ENCODE results near the gene SIDT2. TPM values are rescaled to one million over a fixed set of nuclear protein-coding genes. Genes with fewer than 3 reads are reported as not detected.

SIDT2 gene
- total and polyA plus RNA-seq, 2 of the 4 experiments (the other 2 are of a cell fraction), result 7.3 to 30.3 TPM

DNA sequence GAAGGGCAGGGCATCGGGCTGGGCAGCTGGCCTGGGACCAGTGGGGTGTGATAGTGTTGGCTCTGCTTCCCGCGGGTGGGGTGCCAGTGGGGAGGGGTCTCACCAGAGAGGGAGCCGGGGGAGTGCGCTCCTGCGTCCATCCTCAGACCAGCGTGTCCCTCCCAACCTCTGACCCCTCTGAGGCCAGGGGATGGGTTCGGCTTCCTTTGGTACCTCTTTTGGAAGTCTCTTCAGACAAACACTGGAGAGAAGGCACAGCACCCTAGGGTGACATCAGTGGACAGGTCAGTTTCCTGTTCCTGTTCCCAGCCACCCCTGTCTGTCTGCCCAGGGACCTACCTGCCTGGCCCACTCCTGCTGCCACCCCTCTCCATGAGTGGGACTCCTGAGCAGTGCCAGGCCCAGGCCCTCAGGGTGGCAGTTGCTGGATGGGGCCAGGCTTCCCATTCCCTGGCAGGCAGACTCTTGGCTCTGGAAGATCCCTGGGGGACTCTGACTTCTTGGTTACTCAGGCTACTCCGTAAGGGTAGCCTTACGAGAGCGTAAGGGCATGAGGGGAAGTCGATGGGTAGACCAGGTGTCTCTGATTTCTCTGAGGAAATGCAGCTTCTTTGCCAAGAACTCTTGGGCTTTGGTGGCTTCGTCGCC, 23.2 kb downstream of the SIDT2 start:
- peak overlapping the region; percentile 4 for H2AFZ ChIP-seq (replicated peaks; ENCODE audit: low read length, poor library complexity)
- peak overlapping the region; percentile 91 for H3K23ac ChIP-seq (ENCODE audit: low read depth, low read length)
- intact Hi-C loops (cut with micrococcal nuclease) (no loop called here), in situ Hi-C loops (cut with MboI; ENCODE audit: low sequenced_read_pairs) (no loop called here), dilution Hi-C loops (cut with HindIII; ENCODE audit: low sequenced_read_pairs, unreplicated experiment) (no loop called here)
- H3K4me2 ChIP-seq (ENCODE audit: low read depth, low read length), result peak overlapping the region; percentile 80
- CTCF ChIA-PET, result interaction anchor here (0.7 kb wide), 1 partner anchor 21 kb away, joined by 4 read pairs; no protein-coding TSS in a partner anchor
- peak overlapping the region; percentile 65; the same call in 1 of the 2 replicates for H3K18ac ChIP-seq (ENCODE audit: low read depth, low read length)
- H3K9ac ChIP-seq (ENCODE audit: low read depth, low read length), result peak overlapping the region; percentile 92
- H3K27ac ChIP-seq (ENCODE audit: insufficient read depth, low read length), result peak overlapping the region; percentile 91
- 0 out of 2 replicates have a peak overlapping the region, but pooled peaks have one; percentile 5 for H2BK20ac ChIP-seq (ENCODE audit: low read depth, low read length)
- peak overlapping the region; percentile 83 for H2BK5ac ChIP-seq (ENCODE audit: low read depth, low read length, poor library complexity, severe bottlenecking)
- peak overlapping the region; percentile 49 for H3K4me3 ChIP-seq (ENCODE audit: insufficient read depth, low read depth, low read length)
- no peak overlapping the region for H2BK15ac ChIP-seq (ENCODE audit: low read depth, low read length)
- H4K5ac ChIP-seq (ENCODE audit: low read depth, low read length), result peak overlapping the region; percentile 25; the same call in 1 of the 2 replicates
- peak overlapping the region; percentile 96 for H3K4ac ChIP-seq (ENCODE audit: low read depth, low read length)
- no peaks in the 10 kb centered on the region for H3K27me3 ChIP-seq (ENCODE audit: control insufficient read depth, insufficient read depth, low read length)
- peak overlapping the region; percentile 97 for H2AK5ac ChIP-seq (ENCODE audit: low read depth, low read length)
- H4K91ac ChIP-seq (ENCODE audit: insufficient read depth, low read depth, low read length), result peak overlapping the region; percentile 78
- no peak for TF ChIP-seq RCOR1 (IDR thresholded peaks at IDR 0.05; ENCODE audit: insufficient replicate concordance, low read length)
- no peak for TF ChIP-seq CEBPB (IDR thresholded peaks at IDR 0.05; ENCODE audit: low read depth, low read length)
- no peak for TF ChIP-seq NFE2L2 (IDR thresholded peaks at IDR 0.05; ENCODE audit: low read depth, low read length)
- TF ChIP-seq BHLHE40 (IDR thresholded peaks at IDR 0.05; ENCODE audit: low read depth, low read length), result no peak
- peak; percentile 18 for TF ChIP-seq POLR2A (IDR thresholded peaks at IDR 0.05; ENCODE audit: low read depth, low read length)
- TF ChIP-seq, protein P1, sequence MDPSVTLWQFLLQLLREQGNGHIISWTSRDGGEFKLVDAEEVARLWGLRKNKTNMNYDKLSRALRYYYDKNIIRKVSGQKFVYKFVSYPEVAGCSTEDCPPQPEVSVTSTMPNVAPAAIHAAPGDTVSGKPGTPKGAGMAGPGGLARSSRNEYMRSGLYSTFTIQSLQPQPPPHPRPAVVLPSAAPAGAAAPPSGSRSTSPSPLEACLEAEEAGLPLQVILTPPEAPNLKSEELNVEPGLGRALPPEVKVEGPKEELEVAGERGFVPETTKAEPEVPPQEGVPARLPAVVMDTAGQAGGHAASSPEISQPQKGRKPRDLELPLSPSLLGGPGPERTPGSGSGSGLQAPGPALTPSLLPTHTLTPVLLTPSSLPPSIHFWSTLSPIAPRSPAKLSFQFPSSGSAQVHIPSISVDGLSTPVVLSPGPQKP (IDR thresholded peaks at IDR 0.05; ENCODE audit: borderline replicate concordance, low read depth, low read length), result no peak
- TF ChIP-seq FOS (IDR thresholded peaks at IDR 0.05; ENCODE audit: low read depth, low read length), result no peak
- TF ChIP-seq SMC3 (IDR thresholded peaks at IDR 0.05; ENCODE audit: low read depth, low read length), result no peak
- TF ChIP-seq, protein P2, sequence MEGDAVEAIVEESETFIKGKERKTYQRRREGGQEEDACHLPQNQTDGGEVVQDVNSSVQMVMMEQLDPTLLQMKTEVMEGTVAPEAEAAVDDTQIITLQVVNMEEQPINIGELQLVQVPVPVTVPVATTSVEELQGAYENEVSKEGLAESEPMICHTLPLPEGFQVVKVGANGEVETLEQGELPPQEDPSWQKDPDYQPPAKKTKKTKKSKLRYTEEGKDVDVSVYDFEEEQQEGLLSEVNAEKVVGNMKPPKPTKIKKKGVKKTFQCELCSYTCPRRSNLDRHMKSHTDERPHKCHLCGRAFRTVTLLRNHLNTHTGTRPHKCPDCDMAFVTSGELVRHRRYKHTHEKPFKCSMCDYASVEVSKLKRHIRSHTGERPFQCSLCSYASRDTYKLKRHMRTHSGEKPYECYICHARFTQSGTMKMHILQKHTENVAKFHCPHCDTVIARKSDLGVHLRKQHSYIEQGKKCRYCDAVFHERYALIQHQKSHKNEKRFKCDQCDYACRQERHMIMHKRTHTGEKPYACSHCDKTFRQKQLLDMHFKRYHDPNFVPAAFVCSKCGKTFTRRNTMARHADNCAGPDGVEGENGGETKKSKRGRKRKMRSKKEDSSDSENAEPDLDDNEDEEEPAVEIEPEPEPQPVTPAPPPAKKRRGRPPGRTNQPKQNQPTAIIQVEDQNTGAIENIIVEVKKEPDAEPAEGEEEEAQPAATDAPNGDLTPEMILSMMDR (conservative IDR thresholded peaks at IDR 0.05; ENCODE audit: low read depth, low read length), result no peak
- H3K79me1 ChIP-seq (ENCODE audit: low read depth in 1 of 2, low read length in 2 of 2), result peaks cover 29 to 68% of the 10 kb centered on the region in 2 experiments
- POLR2A ChIA-PET (ENCODE audit: unreplicated experiment), result interaction anchor here (0.7 to 1.8 kb wide), 2 partner anchors 20 to 24 kb away, joined by 3 to 6 read pairs; partner anchors contain the start of gene SIDT2
- ATAC-seq (ENCODE audit: low read depth), result no peak
- H3K9me3 ChIP-seq (ENCODE audit: control insufficient read depth, insufficient read depth, low read length), result no peaks in the 10 kb centered on the region
- no TSS peak for BruUV-seq (replicated peaks)
- WGBS, 2 experiments (ENCODE audit: extremely low coverage in 2 of 2, insufficient read length in 1 of 2), result 55% methylated on average over 8 of the region's 14 CpGs; no CpG with 5 or more reads in 1 of the 2 experiments
- H3K14ac ChIP-seq (replicated peaks; ENCODE audit: low read depth, low read length), result peak overlapping the region; percentile 98
- no peak for DNase-seq
- peak overlapping the region; percentile 38 for H2AK9ac ChIP-seq (replicated peaks; ENCODE audit: low read depth, low read length, poor library complexity)
- H4K8ac ChIP-seq (ENCODE audit: low read depth in 2 of 2, low read length in 2 of 2), result peak overlapping the region; percentile 93 to 96; a peak in 3 of 4 replicates
- H3K4me1 ChIP-seq (ENCODE audit: control insufficient read depth, insufficient read depth, low read length), result peaks cover 46% of the 10 kb centered on the region
- peak overlapping the region; percentile 36; the same call in 1 of the 2 replicates for H2BK120ac ChIP-seq (ENCODE audit: low read depth, low read length)
- H3K9me1 ChIP-seq (ENCODE audit: insufficient read depth, low read length), result peaks cover 28% of the 10 kb centered on the region
- H3K36me3 ChIP-seq (ENCODE audit: control insufficient read depth, insufficient read depth, low read length), result peaks cover 45% of the 10 kb centered on the region
- H3K56ac ChIP-seq (ENCODE audit: extremely low read depth, insufficient read depth, low read length), result peak overlapping the region; percentile 50; the same call in 1 of the 2 replicates
- peaks cover 58% of the 10 kb centered on the region for H4K20me1 ChIP-seq (ENCODE audit: insufficient read depth, low read length)
